ENCODE measurements around the gene GYG2. TPM values are rescaled to one million over a fixed set of nuclear protein-coding genes. Genes with fewer than 3 reads are reported as not detected.

The GYG2 gene
- total and polyA plus RNA-seq, 2 of the 8 experiments (the other 6 are each of a cell fraction or from before 2014, with no cell fraction given), result 52.8 to 65.3 TPM

DNA sequence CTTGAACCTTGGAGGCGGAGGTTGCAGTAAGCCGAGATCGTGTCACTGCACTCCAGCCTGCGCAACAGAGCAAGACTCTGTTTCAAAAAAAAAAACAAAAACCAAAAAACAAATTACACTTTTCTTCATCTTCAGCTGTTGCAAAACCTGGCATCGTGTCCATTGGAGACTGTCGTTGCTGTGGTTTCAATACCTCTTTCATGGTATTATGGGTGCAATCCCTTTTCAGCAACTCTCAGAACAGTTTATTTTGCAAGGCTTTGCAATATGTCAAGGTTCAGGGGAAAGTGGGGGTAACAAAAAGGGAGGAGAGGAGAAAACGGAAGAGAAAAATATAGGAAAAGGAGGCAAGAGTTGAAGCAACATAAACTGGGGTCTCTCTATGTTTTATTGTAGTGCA lies 59.6 kb downstream of the GYG2 start (continued):
- TF ChIP-seq, protein P1, sequence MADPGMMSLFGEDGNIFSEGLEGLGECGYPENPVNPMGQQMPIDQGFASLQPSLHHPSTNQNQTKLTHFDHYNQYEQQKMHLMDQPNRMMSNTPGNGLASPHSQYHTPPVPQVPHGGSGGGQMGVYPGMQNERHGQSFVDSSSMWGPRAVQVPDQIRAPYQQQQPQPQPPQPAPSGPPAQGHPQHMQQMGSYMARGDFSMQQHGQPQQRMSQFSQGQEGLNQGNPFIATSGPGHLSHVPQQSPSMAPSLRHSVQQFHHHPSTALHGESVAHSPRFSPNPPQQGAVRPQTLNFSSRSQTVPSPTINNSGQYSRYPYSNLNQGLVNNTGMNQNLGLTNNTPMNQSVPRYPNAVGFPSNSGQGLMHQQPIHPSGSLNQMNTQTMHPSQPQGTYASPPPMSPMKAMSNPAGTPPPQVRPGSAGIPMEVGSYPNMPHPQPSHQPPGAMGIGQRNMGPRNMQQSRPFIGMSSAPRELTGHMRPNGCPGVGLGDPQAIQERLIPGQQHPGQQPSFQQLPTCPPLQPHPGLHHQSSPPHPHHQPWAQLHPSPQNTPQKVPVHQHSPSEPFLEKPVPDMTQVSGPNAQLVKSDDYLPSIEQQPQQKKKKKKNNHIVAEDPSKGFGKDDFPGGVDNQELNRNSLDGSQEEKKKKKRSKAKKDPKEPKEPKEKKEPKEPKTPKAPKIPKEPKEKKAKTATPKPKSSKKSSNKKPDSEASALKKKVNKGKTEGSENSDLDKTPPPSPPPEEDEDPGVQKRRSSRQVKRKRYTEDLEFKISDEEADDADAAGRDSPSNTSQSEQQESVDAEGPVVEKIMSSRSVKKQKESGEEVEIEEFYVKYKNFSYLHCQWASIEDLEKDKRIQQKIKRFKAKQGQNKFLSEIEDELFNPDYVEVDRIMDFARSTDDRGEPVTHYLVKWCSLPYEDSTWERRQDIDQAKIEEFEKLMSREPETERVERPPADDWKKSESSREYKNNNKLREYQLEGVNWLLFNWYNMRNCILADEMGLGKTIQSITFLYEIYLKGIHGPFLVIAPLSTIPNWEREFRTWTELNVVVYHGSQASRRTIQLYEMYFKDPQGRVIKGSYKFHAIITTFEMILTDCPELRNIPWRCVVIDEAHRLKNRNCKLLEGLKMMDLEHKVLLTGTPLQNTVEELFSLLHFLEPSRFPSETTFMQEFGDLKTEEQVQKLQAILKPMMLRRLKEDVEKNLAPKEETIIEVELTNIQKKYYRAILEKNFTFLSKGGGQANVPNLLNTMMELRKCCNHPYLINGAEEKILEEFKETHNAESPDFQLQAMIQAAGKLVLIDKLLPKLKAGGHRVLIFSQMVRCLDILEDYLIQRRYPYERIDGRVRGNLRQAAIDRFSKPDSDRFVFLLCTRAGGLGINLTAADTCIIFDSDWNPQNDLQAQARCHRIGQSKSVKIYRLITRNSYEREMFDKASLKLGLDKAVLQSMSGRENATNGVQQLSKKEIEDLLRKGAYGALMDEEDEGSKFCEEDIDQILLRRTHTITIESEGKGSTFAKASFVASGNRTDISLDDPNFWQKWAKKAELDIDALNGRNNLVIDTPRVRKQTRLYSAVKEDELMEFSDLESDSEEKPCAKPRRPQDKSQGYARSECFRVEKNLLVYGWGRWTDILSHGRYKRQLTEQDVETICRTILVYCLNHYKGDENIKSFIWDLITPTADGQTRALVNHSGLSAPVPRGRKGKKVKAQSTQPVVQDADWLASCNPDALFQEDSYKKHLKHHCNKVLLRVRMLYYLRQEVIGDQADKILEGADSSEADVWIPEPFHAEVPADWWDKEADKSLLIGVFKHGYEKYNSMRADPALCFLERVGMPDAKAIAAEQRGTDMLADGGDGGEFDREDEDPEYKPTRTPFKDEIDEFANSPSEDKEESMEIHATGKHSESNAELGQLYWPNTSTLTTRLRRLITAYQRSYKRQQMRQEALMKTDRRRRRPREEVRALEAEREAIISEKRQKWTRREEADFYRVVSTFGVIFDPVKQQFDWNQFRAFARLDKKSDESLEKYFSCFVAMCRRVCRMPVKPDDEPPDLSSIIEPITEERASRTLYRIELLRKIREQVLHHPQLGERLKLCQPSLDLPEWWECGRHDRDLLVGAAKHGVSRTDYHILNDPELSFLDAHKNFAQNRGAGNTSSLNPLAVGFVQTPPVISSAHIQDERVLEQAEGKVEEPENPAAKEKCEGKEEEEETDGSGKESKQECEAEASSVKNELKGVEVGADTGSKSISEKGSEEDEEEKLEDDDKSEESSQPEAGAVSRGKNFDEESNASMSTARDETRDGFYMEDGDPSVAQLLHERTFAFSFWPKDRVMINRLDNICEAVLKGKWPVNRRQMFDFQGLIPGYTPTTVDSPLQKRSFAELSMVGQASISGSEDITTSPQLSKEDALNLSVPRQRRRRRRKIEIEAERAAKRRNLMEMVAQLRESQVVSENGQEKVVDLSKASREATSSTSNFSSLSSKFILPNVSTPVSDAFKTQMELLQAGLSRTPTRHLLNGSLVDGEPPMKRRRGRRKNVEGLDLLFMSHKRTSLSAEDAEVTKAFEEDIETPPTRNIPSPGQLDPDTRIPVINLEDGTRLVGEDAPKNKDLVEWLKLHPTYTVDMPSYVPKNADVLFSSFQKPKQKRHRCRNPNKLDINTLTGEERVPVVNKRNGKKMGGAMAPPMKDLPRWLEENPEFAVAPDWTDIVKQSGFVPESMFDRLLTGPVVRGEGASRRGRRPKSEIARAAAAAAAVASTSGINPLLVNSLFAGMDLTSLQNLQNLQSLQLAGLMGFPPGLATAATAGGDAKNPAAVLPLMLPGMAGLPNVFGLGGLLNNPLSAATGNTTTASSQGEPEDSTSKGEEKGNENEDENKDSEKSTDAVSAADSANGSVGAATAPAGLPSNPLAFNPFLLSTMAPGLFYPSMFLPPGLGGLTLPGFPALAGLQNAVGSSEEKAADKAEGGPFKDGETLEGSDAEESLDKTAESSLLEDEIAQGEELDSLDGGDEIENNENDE (IDR thresholded peaks at IDR 0.05; ENCODE audit: insufficient replicate concordance, low read length), result no peak
- TF ChIP-seq TAF1 (IDR thresholded peaks at IDR 0.05; ENCODE audit: low read depth, low read length) (no peak), POLR2AphosphoS5 (IDR thresholded peaks at IDR 0.05; ENCODE audit: low read depth, low read length) (no peak), RAD21 (IDR thresholded peaks at IDR 0.05 in 1 of 2, conservative IDR thresholded peaks at IDR 0.05 in 1 of 2; ENCODE audit: low read depth in 2 of 2, low read length in 2 of 2) (no peak), POU5F1 (IDR thresholded peaks at IDR 0.05; ENCODE audit: low read depth, low read length) (no peak), EP300 (IDR thresholded peaks at IDR 0.05; ENCODE audit: borderline replicate concordance in 1 of 2, low read depth in 2 of 2, low read length in 2 of 2) (no peak), FOSL1 (IDR thresholded peaks at IDR 0.05; ENCODE audit: insufficient read depth, low read depth, low read length) (no peak)
- TF ChIP-seq, protein P2, sequence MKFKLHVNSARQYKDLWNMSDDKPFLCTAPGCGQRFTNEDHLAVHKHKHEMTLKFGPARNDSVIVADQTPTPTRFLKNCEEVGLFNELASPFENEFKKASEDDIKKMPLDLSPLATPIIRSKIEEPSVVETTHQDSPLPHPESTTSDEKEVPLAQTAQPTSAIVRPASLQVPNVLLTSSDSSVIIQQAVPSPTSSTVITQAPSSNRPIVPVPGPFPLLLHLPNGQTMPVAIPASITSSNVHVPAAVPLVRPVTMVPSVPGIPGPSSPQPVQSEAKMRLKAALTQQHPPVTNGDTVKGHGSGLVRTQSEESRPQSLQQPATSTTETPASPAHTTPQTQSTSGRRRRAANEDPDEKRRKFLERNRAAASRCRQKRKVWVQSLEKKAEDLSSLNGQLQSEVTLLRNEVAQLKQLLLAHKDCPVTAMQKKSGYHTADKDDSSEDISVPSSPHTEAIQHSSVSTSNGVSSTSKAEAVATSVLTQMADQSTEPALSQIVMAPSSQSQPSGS (IDR thresholded peaks at IDR 0.05; ENCODE audit: low read length), result no peak
- TF ChIP-seq, protein P3, sequence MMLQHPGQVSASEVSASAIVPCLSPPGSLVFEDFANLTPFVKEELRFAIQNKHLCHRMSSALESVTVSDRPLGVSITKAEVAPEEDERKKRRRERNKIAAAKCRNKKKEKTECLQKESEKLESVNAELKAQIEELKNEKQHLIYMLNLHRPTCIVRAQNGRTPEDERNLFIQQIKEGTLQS (IDR thresholded peaks at IDR 0.05; ENCODE audit: insufficient read depth, low read depth, low read length), result no peak
